Measurements from ENCODE around the gene PRICKLE1. TPM values are rescaled to one million over a fixed set of nuclear protein-coding genes. Genes with fewer than 3 reads are reported as not detected.

The PRICKLE1 gene
- total and polyA plus RNA-seq, 2 donors (not counting 3 experiments of a cell fraction or from before 2014, with no cell fraction given), result 34.3 to 86.0 TPM

- no peak overlapping the region for H3K4me3 ChIP-seq (replicated peaks in 1 of 3; ENCODE audit: insufficient read depth in 1 of 3, low read depth in 1 of 3, low read length in 3 of 3)
- no TSS peak for BruUV-seq (replicated peaks)
- H3K36me3 ChIP-seq (ENCODE audit: control insufficient read depth in 2 of 2, extremely low read depth in 1 of 2, insufficient read depth in 2 of 2, low read length in 2 of 2), result peaks cover 27 to 56% of the 10 kb centered on the region in 2 experiments
- ChIA-PET POLR2A (no interaction called here), CTCF (interaction anchor here (1.2 to 4.7 kb wide), 9 partner anchors 10 to 870 kb away, joined by 3 to 20 read pairs (median 6); no protein-coding TSS in a partner anchor)
- H3K4me1 ChIP-seq (ENCODE audit: control insufficient read depth, extremely low read depth, insufficient read depth, low read length), result peaks cover 44% of the 10 kb centered on the region
- FAIRE-seq (peak; percentile 4), DNase-seq (ENCODE audit: low read depth, low spot score) (no peak)
- TF ChIP-seq POLR2AphosphoS5 (IDR thresholded peaks at IDR 0.05; ENCODE audit: insufficient read depth, low read depth, low read length) (no peak), GATA2 (IDR thresholded peaks at IDR 0.05; ENCODE audit: insufficient read depth, insufficient read length, low read depth, low read length) (no peak), CTCF (IDR thresholded peaks at IDR 0.05; ENCODE audit: extremely low read depth in 1 of 2, insufficient read depth in 1 of 2, low read depth in 1 of 2, low read length in 2 of 2) (no peak), FOS (IDR thresholded peaks at IDR 0.05; ENCODE audit: borderline replicate concordance, insufficient read depth, low read length) (no peak), MAX (IDR thresholded peaks at IDR 0.05; ENCODE audit: insufficient read depth, insufficient read length) (no peak), POLR2A (IDR thresholded peaks at IDR 0.05; ENCODE audit: low read depth, low read length) (no peak), EZH2 (IDR thresholded peaks at IDR 0.05; ENCODE audit: borderline replicate concordance, low read depth, low read length, severe bottlenecking) (no peak), JUN (IDR thresholded peaks at IDR 0.05; ENCODE audit: borderline replicate concordance, insufficient read depth, insufficient read length, low read depth) (no peak), MYC (IDR thresholded peaks at IDR 0.05; ENCODE audit: low read depth, low read length) (no peak)
- intact Hi-C loops (cut with micrococcal nuclease), result no loop called here
- no peak overlapping the region for H3K9ac ChIP-seq (replicated peaks; ENCODE audit: extremely low read depth, insufficient read depth, low read length)
- H3K79me2 ChIP-seq (ENCODE audit: control insufficient read depth, insufficient read depth, low read length), result peaks cover 51% of the 10 kb centered on the region
- H4K20me1 ChIP-seq (replicated peaks; ENCODE audit: control insufficient read depth, extremely low read depth, insufficient read depth, low read length), result peaks cover 8% of the 10 kb centered on the region
- no peak overlapping the region for H2AFZ ChIP-seq (ENCODE audit: low read depth, low read length)
- no peaks in the 10 kb centered on the region for H3K27me3 ChIP-seq (ENCODE audit: control insufficient read depth in 2 of 2, insufficient read depth in 2 of 2, low read length in 2 of 2)
- dilution Hi-C loops (cut with MboI; ENCODE audit: extremely low pct_ligation_motif_present, low sequenced_read_pairs), result no loop called here
- peak overlapping the region; percentile 5 for H3K27ac ChIP-seq (ENCODE audit: insufficient read depth, low read depth, low read length)
- no peaks in the 10 kb centered on the region for H3K9me3 ChIP-seq (replicated peaks; ENCODE audit: control insufficient read depth, insufficient read depth, low read length)
- peak overlapping the region; percentile 4 for H3K4me2 ChIP-seq (ENCODE audit: insufficient read depth, low read length)
- no peaks in the 10 kb centered on the region for H3K9me1 ChIP-seq (replicated peaks; ENCODE audit: control insufficient read depth, extremely low read depth, insufficient read depth, low read length)
Measured at GRCh38 chr12:42468921-42469320, 120.6 kb downstream of the PRICKLE1 start.

All from endothelial cell of umbilical vein (primary cell).